Stimulated activated CD8-positive, alpha-beta memory T cell treated with anti-CD3 and anti-CD28 coated beads, Interleukin-12 subunit alpha, Interleukin-12 subunit beta, amount 100 ng/mL, for 24 hours (primary cell): ENCODE measurements around the gene INCENP.
"Not testable (repeated sequence)": the region's sequence is repeated elsewhere in the genome, so short reads cannot be mapped to it uniquely, and the experiment has no call there.

Experiments used
- DNase-seq: peaks from one replicate; pipeline ENCODE4 v3.0.0-alpha.2; 2020; ENCODE audit errors: extremely low read depth

The INCENP gene

DNA sequence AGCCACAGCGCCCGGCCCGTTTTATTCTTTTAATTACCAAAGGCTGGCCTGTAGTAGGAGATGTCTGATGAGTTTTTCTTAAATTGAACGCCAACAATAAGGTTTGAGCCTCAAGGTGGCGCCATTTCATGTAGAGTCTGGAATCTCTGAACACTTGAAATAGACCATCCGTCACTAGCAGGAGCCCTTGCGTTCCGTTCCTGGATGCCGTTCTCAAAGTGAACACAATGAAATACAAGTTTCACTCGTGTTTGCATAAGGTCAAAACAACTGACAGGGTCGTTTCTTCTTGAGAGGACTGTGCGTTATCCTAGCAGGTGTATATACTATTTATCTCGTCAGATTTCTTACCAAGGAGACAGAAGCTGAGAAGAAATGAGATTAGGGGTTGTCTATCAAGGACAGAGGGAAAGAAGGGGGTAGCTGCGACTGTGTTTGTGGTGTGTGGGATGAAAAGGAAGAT is 47.5 kb downstream of the INCENP start:
- peak; percentile 28 for DNase-seq

DNA sequence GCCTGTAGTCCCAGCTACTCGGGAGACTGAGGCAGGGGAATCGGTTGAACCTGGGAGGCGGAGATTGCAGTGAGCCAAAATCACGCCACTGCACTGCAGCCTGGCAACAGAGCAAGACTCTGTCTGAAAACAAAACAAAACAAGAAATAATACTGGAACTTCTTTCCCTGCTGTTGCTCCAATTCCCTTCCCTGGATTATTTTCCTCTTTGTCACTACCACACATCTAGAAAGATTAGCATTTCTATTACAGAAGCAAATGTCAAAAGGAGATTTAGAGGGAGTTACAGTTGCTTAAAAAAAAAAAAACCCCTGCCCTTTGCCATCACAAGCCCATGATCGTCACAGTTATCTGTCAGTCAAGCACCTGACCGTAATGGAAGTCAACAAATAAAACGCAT is 48.5 kb downstream of the INCENP start:
- no peak for DNase-seq

DNA sequence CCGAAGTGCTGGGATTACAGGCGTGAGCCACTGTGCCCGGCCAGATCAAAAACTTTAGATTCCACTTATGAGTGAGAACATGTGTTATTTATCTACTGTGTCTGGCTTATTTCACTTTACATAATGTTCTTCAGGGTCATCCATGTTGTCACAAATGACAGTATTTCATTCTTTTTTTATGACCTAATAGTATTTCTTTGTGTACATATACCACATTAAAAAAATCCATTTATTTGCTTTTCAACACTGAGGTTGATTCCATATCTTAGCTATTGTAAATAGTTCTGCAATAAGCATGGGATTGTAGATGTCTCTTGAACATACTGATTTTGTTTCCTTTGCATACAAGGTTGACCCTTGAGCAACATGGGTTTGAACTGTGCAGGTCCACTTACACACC is 53.0 kb downstream of the INCENP start:
- no peak for DNase-seq

DNA sequence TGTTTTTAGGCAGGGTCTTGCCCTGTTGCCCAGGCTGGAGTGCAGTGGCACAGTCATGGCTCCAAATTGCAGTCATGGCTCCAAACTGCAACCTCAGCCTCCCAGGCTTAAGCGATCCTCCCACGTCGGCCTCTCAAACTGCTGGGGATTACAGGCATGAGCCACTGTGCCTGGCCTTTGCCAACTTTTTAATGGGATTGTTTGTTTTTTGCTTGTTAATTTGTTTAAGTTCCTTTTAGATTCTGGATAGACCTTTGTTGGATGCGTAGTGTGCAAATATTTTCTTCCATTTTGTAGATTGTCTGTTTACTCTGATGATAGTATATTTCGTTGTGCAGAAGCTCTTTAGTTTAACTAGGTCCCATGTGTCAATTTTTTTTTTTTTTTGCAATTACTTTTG is 56.2 kb downstream of the INCENP start:
- no peak for DNase-seq

DNA sequence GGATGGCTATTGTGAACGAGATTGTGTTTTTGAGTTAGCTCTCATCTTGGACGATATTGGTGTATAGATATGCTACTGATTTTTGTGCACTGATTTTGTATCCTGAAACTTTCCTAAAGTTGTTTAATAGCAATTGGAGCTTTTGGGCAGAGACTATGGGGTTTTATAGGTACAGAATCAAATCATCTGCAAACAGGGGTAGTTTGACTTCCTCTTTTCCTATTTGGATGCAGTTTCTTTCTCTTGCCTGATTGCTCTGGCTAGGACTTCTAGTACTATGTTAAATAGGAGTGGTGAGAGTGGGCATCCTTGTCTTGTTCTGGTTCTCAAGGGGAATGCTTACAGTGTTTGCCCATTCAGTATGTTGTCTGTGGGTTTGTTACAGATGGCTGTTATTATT is 57.3 kb downstream of the INCENP start:
- DNase-seq, result no peak

DNA sequence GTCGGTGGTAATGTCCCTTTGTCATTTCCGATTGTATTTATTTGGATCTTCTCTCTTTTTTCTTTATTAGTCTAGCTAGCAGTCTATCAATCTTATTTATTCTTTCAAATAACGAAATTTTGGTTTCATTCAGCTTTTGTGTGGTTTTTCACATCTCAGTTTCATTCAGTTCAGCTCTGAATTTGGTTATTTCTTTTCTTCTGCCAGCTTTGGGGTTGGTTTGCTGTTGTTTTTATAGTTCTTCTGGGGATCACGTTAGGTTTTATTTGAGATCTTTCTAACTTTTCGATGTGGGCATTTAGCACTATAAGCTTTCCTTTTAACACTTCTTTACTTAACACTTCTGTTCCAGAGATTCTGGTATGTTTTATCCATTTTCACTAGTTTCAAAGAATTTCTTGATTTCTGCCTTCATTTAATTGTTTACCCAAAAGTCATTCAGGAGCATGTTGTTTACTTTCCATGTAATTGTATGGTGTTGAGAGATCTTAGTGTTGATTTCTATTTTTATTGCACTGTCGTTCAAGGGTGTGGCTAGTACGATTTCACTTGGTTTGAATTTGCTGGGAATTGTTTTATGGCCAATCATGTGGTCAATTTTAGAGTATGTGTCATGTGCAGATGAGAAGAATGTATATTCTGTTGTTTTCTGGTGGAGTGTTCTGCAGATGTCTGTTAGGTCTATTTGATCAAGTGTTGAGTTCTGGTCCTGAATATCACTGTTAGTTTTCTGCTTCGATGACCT is 58.5 kb downstream of the INCENP start:
- no peak for DNase-seq

DNA sequence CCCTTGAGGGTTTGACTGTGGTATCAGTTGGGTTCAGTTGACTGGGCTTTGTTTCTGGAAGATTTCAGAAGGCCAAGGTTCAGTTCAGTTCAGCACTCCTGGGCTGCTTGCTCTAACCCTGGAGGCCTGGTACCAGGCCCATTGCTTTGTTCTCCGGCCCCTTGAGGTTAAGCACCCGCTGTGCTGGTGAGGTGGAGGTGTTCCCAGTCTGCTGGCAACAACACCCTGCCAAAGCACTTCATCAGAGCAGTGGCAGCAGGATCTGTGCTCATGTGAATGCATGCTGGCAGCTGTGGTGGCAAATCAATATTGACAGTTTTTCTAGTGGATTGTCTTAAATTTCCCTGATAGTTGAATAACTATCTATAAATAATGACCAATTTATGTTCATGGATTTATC is 62.4 kb downstream of the INCENP start:
- no peak for DNase-seq

DNA sequence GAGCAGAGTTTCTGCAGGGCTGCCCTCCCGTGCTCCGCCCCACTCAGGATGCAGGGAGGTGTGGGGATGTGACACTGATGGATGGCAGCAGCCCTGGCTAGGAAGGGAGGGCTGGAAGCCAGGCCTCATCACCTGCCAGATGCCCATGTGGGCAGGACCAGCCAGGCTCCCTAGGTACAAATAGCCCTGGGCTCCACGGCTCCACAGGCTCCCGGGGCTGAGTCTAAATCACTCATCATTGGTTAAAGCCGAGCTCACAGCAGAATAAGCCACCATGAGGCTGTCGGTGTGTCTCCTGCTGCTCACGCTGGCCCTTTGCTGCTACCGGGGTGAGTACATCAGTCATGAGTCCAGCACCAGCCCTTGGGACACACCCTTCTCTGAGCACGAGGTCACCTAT is 66.2 kb downstream of the INCENP start, which contains the start of gene SCGB1D1:
TSS of gene SCGB1D1 (plus strand) at position 206 of the 400 bp plus-strand sequence. CDS start at position 275, 69 bp downstream.
- DNase-seq, result no peak

DNA sequence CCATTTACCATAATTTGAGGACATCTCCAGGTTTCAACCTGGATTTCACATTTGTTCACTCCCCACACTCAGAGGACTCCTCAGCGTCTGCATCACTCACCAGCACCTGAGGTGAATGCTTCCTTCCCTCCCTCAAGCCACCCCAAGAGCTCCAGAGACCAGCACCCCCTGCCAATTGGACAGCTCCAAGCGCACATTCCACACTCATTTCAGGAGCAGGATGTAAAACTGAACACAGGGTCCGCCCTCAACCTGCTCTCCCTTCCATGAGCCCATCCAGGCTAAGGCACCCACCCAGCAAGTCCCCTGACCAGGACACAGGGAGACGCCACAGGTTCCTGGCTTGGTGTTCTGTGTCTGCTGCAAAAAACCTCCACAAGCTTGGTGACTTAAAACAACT is 70.1 kb downstream of the INCENP start:
- no peak for DNase-seq

DNA sequence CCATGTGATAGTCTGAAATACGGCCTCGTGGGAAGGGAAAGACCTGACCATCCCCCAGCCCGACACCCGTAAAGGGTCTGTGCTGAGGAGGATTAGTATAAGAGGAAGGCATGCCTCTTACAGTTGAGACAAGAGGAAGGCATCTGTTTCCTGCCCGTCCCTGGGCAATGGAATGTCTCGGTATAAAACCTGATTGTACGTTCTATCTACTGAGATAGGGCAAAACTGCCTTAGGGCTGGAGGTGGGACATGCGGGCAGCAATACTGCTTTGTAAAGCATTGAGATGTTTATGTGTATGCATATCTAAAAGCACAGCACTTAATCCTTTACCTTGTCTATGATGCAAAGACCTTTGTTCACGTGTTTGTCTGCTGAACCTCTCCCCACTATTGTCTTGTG is 71.2 kb downstream of the INCENP start:
- not testable (repeated sequence) for DNase-seq

DNA sequence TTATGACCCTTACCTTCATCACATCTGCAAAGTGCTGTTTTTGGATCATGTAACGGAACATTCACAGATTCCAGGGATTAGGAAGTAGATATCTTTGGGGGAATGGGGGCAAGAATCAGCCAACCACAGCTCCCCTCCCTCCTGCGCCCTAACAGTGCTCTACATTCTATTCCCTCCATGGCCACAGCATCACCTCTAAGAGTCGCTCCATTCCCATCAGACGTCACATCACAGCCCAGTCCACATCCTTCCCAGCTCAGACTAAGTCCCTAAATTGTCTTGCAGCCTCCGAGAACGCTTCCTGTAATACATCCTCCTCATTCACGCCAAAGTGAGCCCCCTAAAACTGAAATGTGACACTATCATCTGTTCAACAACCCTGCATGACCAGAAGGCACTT is 72.1 kb downstream of the INCENP start:
- no peak for DNase-seq

DNA sequence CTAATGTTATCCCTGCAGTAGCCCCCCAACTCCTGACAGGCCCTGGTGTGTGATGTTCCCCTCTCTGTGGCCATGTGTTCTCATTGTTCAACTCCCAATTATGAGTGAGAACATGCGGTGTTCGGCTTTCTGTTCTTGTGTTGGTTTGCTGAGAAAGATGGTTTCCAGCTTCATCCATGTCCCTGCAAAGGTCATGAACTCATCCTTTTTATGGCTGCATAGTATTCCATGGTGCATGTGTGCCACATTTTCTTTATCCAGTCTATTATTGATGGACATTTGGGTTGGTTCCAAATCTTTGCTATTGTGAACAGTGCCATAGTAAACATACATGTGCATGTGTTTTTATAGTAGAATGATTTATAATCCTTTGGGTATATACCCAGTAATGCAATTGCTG is 73.6 kb downstream of the INCENP start:
- not testable (repeated sequence) for DNase-seq

DNA sequence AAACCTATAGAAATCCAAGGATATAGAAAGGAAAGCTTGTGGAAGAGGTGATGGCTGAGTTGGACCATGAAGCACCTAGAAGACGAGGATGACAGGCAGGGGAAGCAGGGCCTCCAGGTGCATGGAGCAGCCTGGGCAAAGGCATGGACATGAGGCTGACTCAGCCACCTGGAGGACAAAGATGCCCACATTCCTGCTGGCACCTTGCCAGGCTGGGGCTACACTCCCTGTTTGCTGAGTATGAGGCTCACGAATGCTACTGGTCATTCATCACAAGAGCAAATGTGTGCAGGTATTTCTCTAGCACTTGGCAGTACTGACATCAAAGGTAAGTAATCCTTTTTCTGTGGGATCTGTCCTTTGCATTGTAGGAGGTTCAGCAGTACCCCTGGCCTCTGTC is 77.6 kb downstream of the INCENP start:
- no peak for DNase-seq
